Mesenchymal stem cell (in vitro differentiated cells and primary cell): ENCODE results near the gene DERL3. TPM values are rescaled to one million over a fixed set of nuclear protein-coding genes. Genes with fewer than 3 reads are reported as not detected.

Experiments
- DNase-seq: peaks from one replicate; pipeline ENCODE4 v3.0.0-alpha.2; 2013
- H2AFZ ChIP-seq: one replicate; pipeline ENCODE4 v1.6.1; 2013; ENCODE audit warnings: low read depth, mild to moderate bottlenecking, control low read depth, inconsistent platforms, low read length, moderate library complexity
- H2AK5ac ChIP-seq: 2 replicates; pipeline ENCODE4 v1.6.1; 2013; ENCODE audit warnings: low read length, moderate library complexity, mild to moderate bottlenecking, inconsistent platforms; ENCODE audit not compliant: severe bottlenecking
- H2BK120ac ChIP-seq: one replicate; pipeline ENCODE4 v1.6.1; 2013; ENCODE audit warnings: low read depth, mild to moderate bottlenecking, inconsistent platforms, low read length, moderate library complexity
- H2BK12ac ChIP-seq, 2 experiments: one replicate each; pipeline ENCODE4 v1.6.1; 2013; ENCODE audit warnings: inconsistent platforms in 2 of 2, low read length in 2 of 2, mild to moderate bottlenecking in 2 of 2, moderate library complexity in 2 of 2, control low read depth in 1 of 2
- H2BK15ac ChIP-seq: one replicate; pipeline ENCODE4 v1.6.1; 2013; ENCODE audit warnings: mild to moderate bottlenecking, low read depth, inconsistent platforms; ENCODE audit not compliant: poor library complexity, severe bottlenecking
- H2BK5ac ChIP-seq: 2 replicates; pipeline ENCODE4 v1.6.1; 2013; ENCODE audit warnings: low read depth, mild to moderate bottlenecking, low read length, control low read depth, inconsistent platforms; ENCODE audit not compliant: poor library complexity, severe bottlenecking
- H3K14ac ChIP-seq, 2 experiments: one replicate each; pipeline ENCODE4 v1.6.1; 2013; ENCODE audit warnings: inconsistent platforms in 2 of 2, low read length in 2 of 2, control low read depth in 1 of 2, mild to moderate bottlenecking in 1 of 2, moderate library complexity in 1 of 2
- H3K18ac ChIP-seq, 2 experiments: one replicate each; pipeline ENCODE4 v1.6.1; 2013; ENCODE audit warnings: inconsistent platforms in 2 of 2, low read length in 2 of 2, control low read depth in 1 of 2, low read depth in 1 of 2, mild to moderate bottlenecking in 1 of 2
- H3K23ac ChIP-seq, 2 experiments: one replicate each; pipeline ENCODE4 v1.6.1; 2013; ENCODE audit warnings: inconsistent platforms in 2 of 2, low read length in 2 of 2, mild to moderate bottlenecking in 2 of 2, moderate library complexity in 2 of 2, control low read depth in 1 of 2
- H3K27ac ChIP-seq: 2 replicates; pipeline ENCODE4 v1.5.1; 2013; ENCODE audit warnings: mild to moderate bottlenecking, moderate library complexity, low read length, control low read depth, inconsistent platforms; ENCODE audit not compliant: poor library complexity, severe bottlenecking
- H3K27me3 ChIP-seq, 2 experiments: 2 replicates each; pipeline versions ENCODE4 v1.6.1 to v1.7.0; 2013; ENCODE audit warnings: low read length in 2 of 2, mild to moderate bottlenecking in 2 of 2, moderate library complexity in 2 of 2, control low read depth in 1 of 2, inconsistent platforms in 1 of 2; ENCODE audit not compliant: control insufficient read depth in 1 of 2, insufficient read depth in 1 of 2
- H3K36me3 ChIP-seq, 2 experiments: 2 replicates each; pipeline versions ENCODE4 v1.6.1 to v1.7.0; 2013; ENCODE audit warnings: low read length in 2 of 2, control low read depth in 1 of 2, inconsistent platforms in 1 of 2, low read depth in 1 of 2, mild to moderate bottlenecking in 1 of 2; ENCODE audit not compliant: insufficient read depth in 2 of 2, control insufficient read depth in 1 of 2
- H3K4ac ChIP-seq, 2 experiments: one replicate each; pipeline ENCODE4 v1.6.1; 2013; ENCODE audit warnings: inconsistent platforms in 2 of 2, low read length in 2 of 2, mild to moderate bottlenecking in 2 of 2, moderate library complexity in 2 of 2, control low read depth in 1 of 2, low read depth in 1 of 2
- H3K4me1 ChIP-seq: 2 replicates; pipeline ENCODE4 v1.6.1; 2013; ENCODE audit warnings: low read depth, low read length, control low read depth; ENCODE audit not compliant: control insufficient read depth, insufficient read depth
- H3K4me2 ChIP-seq: 2 replicates; pipeline ENCODE4 v1.6.1; 2013; ENCODE audit warnings: low read length, mild to moderate bottlenecking, inconsistent platforms; ENCODE audit not compliant: poor library complexity, severe bottlenecking
- H3K4me3 ChIP-seq, 2 experiments: 2 replicates each; pipeline versions ENCODE4 v1.5.1 to v1.7.0; 2013; ENCODE audit warnings: low read length in 2 of 2, mild to moderate bottlenecking in 2 of 2, control low read depth in 1 of 2, low read depth in 1 of 2; ENCODE audit not compliant: insufficient read depth in 1 of 2
- H3K79me1 ChIP-seq: replicated peaks from 2 replicates; pipeline ENCODE4 v1.6.1; 2013; ENCODE audit warnings: mild to moderate bottlenecking, control low read depth, low read length, inconsistent platforms; ENCODE audit not compliant: poor library complexity, severe bottlenecking
- H3K9ac ChIP-seq: 2 replicates; pipeline ENCODE4 v1.7.0; 2013; ENCODE audit warnings: mild to moderate bottlenecking, low read length, moderate library complexity
- H3K9me3 ChIP-seq: 2 replicates; pipeline ENCODE4 v1.7.0; 2013; ENCODE audit warnings: mild to moderate bottlenecking, low read length; ENCODE audit not compliant: control insufficient read depth
- H4K8ac ChIP-seq: one replicate; pipeline ENCODE4 v1.6.1; 2013; ENCODE audit warnings: inconsistent platforms, mild to moderate bottlenecking, low read length, moderate library complexity
- H4K91ac ChIP-seq: one replicate; pipeline ENCODE4 v1.6.1; 2013; ENCODE audit warnings: mild to moderate bottlenecking, low read length, inconsistent platforms
- WGBS: methylation state at CpG from one replicate; pipeline ENCODE4 v1.1.7; 2013; ENCODE audit warnings: mixed read lengths; 5-methylcytosine and 5-hydroxymethylcytosine counted together
- small RNA-seq: library from polyadenylated mRNA; stranded (forward); fragments of <200 nt; extraction: miRNeasy Mini kit (QIAGEN cat#:217004); gene quantifications from one replicate; pipeline ENCODE3, GENCODE V24; 2013; ENCODE audit warnings: low read depth

DERL3 gene

DNA sequence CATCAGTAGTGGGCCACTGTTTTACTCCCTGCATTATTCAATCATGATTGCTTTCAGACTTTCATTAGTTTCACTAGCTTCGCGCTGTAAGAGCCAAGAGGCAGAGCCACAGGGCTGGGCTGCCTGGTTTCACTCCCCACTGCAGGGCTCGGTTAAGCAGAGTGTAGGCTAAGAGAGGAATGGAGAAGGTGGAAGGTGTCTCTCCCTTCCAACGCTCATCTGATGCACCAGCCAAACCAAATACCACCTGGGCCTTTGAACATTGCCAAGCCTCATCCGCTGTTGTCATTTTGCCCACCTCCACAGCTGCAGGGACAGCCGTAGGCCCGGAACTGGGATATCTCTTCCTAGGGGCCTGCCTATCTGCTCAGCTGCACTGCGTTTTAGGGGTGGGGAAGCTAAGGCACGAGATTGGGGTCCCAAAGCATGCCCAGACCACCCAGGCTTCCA is 52.5 kb downstream of the DERL3 start:
- H3K27ac ChIP-seq = peak overlapping the region; percentile 82
- H2AFZ ChIP-seq = peak overlapping the region; percentile 29
- no peaks in the 10 kb centered on the region for H3K9me3 ChIP-seq
- H3K4ac ChIP-seq = peak overlapping the region in 1 of 2 experiments; percentile 35
- H2BK120ac ChIP-seq = peak overlapping the region; percentile 50
- H3K4me3 ChIP-seq = peak overlapping the region in 1 of 2 experiments; percentile 75
- H3K9ac ChIP-seq = peak overlapping the region; percentile 97
- H3K18ac ChIP-seq = peak overlapping the region; percentile 6 to 61
- H3K4me1 ChIP-seq = peaks cover 33% of the 10 kb centered on the region
- WGBS = 89% methylated on average over 9 of the region's 9 CpGs
- no peak for DNase-seq
- H4K91ac ChIP-seq = peak overlapping the region; percentile 91
- no peak overlapping the region for H3K23ac ChIP-seq
- H2BK12ac ChIP-seq = peak overlapping the region; percentile 28 to 61
- peak overlapping the region in 1 of 2 experiments; percentile 9 for H3K14ac ChIP-seq
- no peaks in the 10 kb centered on the region for H3K27me3 ChIP-seq
- H3K79me1 ChIP-seq = peaks cover 1% of the 10 kb centered on the region
- H3K36me3 ChIP-seq = peaks cover under 1 to 6% of the 10 kb centered on the region in 2 experiments
- no peak overlapping the region for H2BK5ac ChIP-seq
- H2BK15ac ChIP-seq = no peak overlapping the region
- peak overlapping the region; percentile 70 for H3K4me2 ChIP-seq
- peak overlapping the region; percentile 23 for H2AK5ac ChIP-seq
- peak overlapping the region; percentile 98 for H4K8ac ChIP-seq

Small RNA genes within 50 kb of the gene (small RNA-seq; reads per million reads assigned to genes)
- gene RN7SL268P = not detected
